ENCODE results near the gene CDH4.

DNA sequence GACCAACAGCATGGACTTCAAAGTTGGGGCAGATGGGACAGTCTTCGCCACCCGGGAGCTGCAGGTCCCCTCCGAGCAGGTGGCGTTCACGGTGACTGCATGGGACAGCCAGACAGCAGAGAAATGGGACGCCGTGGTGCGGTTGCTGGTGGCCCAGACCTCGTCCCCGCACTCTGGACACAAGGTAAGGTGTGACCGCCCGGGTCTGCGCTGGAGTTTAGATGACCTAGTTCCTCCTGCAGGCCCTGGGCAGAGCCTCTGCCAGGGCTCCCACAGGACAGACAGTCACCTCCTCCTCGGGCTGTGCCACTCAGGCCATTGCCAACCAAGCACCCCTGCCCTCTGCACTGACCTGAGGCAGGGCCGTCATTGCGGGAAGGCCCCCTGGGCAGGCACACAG is 491.5 kb downstream of the CDH4 start:
- TF ChIP-seq, protein P1, sequence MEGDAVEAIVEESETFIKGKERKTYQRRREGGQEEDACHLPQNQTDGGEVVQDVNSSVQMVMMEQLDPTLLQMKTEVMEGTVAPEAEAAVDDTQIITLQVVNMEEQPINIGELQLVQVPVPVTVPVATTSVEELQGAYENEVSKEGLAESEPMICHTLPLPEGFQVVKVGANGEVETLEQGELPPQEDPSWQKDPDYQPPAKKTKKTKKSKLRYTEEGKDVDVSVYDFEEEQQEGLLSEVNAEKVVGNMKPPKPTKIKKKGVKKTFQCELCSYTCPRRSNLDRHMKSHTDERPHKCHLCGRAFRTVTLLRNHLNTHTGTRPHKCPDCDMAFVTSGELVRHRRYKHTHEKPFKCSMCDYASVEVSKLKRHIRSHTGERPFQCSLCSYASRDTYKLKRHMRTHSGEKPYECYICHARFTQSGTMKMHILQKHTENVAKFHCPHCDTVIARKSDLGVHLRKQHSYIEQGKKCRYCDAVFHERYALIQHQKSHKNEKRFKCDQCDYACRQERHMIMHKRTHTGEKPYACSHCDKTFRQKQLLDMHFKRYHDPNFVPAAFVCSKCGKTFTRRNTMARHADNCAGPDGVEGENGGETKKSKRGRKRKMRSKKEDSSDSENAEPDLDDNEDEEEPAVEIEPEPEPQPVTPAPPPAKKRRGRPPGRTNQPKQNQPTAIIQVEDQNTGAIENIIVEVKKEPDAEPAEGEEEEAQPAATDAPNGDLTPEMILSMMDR (IDR thresholded peaks at IDR 0.05) = no peak
- TF ChIP-seq EZH2 (IDR thresholded peaks at IDR 0.05; ENCODE audit: borderline replicate concordance, insufficient read depth, low read depth, low read length, poor library complexity, severe bottlenecking) = no peak

Data from B cell (primary cell).